ENCODE data around the gene ATG9B. TPM values are rescaled to one million over a fixed set of nuclear protein-coding genes. Genes with fewer than 3 reads are reported as not detected.

Gene ATG9B
- polyA plus RNA-seq, 4 donors, result 0.65 to 2.5 (median 2.0) TPM

DNA sequence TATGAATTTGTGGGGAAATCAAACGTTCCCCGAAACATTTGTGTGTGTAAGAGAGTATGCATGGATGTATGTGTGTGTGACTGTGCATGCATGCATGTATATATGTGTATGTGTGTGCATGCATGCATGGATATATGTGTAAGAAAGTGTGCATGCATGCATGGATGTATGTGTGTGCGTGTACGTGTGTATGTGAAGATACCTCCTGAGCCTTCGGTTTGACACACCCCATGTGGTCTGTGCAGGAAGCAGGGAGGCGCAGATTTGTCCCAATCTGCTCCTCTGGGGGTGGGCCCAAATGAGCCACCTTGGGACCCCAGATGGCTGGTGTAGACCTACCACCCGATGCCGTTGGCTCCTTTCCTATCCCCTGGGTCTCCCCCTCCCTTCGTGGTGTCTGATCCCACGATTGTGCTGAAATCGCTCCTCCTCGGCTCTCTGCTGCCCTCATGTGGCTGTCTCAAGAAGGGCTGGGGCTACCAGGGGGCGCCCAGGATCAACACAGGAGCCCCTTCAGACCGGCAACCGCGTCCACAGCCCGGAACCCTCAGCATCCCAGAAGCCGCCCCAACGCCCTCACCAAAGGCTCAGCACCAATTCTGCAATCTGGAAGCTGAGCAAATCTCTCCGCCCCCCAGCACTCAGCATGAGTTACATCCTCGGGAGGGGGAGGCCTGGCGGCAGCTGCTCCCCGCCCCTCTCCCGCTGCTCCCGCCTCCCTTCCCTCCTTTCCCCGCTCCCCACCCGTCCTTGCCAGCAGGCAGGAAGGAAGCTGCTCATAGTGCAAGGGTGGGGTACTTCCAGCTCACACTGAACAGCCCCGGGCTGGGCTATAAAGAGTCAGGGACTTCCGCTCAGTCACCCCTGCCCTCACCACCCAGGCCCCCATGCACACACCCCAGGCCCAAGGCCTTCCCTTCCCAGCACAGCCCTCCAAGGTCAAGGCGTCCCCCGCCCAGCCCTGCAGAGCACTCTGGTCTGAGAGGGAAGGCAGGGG is 35.8 kb downstream of the ATG9B start:
- no peak for DNase-seq (ENCODE audit: low read depth in 4 of 4, low spot score in 3 of 4)

DNA sequence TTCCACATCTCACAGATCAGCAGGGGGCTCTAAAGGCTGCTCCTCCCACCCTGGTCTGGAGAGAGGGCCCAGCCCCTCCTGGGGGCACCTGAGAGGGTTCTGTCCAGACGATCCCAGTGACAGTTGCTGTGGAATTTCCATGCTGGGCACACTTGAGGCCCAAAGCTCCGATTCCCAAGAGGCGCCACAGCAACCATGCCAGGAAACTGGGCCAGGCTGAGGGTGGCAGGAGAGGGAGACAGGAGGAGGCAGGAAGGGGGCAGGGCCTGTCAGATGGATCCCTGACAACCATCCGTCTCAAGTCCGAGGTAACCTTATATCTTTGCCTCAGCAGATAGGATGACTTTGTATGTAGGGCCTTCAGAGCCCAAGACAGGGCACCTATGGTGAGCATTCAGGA is 37.7 kb downstream of the ATG9B start:
- no peak for DNase-seq (ENCODE audit: low read depth in 4 of 4, low spot score in 3 of 4)

DNA sequence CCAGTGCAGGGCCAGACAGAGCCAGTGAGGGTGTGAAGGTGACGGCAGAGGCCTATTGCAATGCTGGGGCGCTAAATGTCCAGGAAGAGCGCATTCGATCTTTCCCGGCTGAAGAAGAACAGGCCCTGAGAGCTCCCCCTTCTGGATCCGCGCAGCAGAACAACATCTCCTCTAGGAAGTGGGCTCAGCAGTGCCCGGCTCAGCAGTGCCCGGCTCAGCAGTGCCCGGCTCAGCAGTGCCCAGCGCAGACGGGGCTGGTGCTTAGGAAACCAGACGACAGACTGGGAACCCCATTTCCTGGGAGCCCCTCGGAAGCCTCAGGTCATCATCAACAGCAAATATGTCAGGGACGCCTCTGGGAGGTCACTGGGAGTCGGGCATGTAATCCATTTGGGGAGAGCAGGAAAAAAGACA is 38.2 kb downstream of the ATG9B start:
- no peak for DNase-seq (ENCODE audit: low read depth in 4 of 4, low spot score in 3 of 4)

DNA sequence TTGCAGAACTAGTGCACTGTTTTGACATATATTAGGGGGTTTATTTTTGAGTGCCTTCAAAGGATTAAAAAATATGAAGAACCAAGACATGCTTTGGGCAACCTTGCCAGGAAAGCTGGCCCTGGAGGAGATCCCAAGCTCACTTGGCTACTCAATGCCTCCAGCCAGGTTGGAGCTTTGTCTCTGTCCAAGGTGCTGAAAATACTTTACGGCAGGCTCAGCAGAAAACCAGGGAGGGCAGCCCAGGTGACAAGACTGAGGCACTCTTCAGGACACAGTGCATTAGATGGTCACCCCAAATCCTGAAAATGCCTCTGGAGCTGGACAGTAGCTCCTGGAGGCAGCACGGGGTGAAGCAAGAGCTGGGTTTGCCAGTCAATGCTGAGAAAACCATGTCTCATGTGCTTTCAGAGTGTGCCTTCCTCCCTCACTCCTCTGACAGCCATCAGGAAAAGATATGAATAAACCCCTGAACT is 40.4 kb downstream of the ATG9B start:
- DNase-seq (ENCODE audit: low read depth in 4 of 4, low spot score in 3 of 4), result no peak

DNA sequence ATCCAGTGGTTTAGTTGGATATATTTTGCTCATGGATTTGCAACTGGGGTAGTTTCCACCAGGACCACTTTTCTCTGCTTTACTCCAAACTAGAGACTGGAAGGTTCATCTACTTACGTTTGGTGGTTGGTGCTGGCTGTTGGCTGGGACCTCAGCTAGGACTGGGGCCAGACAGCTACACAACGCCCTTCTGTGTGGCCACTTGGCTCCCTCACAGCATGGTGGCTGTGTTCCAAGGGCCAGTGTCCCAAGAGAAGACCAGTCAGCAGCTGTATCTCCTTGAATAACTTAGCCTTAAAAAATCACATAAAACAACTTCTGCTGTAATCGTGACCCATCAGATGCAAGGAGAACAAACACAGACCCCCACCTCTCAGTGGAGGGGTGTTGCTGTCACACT is 41.9 kb downstream of the ATG9B start:
- no peak for DNase-seq (ENCODE audit: low read depth in 4 of 4, low spot score in 3 of 4)

DNA sequence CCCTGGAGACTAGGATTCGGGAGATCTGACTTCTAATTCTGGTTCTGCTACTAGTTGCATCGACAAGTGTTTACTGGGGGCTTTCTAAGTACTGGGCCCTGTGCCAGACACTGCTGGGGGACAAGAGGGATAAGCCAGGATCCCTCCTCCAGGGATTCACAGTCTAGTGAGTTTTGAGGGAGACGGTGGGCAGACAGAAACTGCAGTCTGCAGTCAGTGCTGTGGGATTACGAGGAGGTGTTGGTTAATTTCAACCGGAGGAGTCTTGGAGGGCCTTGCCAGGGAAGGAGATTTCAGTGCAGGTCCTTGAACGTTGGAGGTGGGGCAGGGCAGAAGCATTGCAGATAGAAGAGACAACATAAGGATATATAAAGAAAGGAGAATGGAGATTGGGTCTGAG is 42.6 kb downstream of the ATG9B start:
- DNase-seq (ENCODE audit: low read depth in 4 of 4, low spot score in 3 of 4), result no peak

DNA sequence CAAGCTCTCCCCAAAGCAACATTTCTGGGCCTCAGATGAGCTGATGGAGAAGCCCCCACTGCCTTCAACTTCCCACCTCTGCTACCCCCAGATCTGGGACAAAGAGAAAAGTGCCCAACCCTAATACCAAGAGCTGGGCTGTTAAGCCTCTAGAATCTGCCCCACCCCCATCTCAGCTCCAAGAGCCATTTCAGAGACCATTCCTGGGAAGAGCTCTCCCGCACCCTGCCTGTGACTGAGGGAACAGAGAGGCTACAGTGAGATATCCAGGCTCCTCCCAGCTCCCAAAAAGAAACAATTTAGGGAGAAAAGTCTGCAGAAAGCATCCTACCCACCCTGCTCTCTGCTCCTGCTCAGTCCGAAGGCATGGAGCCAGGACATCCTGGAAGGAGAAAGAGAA is 43.6 kb downstream of the ATG9B start:
- DNase-seq (ENCODE audit: low read depth in 4 of 4, low spot score in 3 of 4), result no peak

DNA sequence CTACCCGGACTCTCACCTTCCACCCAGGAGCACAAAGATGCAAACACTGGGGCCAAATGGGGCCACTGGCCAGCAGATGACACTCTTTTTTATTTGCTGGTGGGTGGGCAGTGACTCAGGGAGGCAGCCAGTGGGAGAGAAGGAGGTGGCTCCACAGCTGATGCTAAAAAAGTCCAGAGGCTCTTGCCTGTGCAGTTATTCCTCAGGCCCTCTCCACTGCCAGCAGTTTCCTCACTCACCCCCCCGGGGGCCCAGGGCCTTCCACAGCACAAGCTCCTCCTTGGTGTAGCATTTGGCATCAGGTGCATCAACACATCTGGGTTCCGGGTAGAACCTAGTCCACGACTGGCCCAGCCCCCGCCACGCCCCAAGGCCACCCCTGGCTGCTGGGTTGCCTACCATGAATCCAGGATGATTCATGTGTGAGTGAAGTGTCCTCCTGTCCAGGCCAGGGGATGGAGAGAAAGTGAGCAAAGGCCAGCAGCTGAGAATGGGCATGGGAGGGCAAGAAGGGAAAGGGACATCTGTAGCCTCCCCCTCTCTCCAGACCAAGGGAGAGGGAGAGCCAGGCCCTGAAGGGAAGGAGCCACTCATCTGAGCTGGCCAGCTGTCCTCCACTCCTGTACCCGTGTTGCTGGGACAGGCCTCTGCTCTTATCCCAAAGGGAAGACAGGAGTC is 44.4 kb downstream of the ATG9B start:
- DNase-seq (ENCODE audit: low read depth in 4 of 4, low spot score in 3 of 4), result no peak

DNA sequence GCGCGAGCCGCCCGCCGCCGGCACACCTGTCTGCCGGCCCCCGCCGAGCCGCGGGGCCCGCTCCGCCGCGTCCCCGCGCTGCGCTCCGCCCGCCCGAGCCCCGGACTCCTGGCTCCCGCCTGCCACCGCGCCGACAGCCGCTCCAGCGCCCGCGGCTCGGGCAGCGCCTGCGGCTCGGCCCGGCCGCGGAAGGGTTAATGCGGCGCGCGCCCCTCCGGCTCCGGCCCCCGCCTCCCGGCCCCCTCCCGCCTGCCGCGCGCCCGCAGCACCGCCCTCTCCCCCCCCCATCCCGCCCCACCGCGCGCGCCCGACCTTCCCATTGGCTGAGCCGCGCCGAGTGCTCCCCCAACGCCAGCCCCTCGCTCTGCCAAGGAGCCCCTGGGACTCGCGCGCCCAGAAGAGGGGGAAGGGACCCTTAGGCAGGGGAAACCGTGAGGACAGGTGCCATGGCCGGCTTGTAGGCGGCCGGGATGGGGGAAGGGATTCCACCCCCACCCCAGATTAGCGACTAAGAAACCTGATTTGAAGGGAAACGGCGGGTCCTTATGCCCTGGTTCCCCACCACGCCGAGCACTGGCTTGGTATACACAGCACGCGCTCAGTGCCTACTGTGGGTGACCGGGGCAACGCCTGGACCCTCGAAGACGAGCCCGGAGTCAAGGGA is 46.0 kb downstream of the ATG9B start, which contains the start of gene KCNH2:
KCNH2 (minus strand) TSS at position 196 of the 664 bp plus-strand sequence. CDS start 408 bp downstream, outside the sequence.
- no peak for DNase-seq (ENCODE audit: low read depth in 4 of 4, low spot score in 3 of 4)

DNA sequence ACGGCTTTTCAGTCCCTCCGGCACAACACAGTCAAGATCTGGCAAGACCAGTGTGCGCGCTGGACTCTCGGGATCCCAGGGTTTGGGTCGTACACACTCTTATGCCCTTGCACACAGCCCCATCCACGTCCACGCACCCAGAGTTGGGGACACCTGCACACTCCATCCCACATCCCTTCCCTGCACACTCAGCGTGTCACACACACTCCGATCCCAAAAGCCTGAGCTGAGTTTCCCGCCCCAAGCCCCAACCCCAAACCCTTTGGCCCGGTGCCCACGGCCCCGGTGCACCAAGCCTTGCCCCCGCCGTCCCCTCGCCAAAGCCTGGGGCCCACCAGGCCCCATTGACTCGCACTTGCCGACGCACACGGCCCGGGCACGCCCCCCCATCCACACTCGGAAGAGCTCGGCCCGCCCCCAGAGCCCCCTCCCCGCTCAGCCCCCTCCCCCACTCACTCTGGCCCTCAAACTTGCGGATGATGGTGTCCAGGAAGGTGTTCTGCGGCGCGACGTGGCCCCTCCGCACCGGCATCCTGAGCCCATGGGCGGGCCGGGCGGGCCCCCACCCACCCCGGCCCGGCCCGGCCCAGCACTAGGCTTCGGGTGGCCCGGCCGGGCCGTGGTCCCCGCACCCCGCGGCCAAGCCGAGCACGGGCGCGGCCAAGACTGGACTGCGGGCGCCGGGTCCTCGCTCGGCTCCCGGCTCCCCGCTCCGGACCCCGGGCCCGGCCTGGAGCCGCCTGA is 46.7 kb downstream of the ATG9B start:
- no peak for DNase-seq (ENCODE audit: low read depth in 4 of 4, low spot score in 3 of 4)

DNA sequence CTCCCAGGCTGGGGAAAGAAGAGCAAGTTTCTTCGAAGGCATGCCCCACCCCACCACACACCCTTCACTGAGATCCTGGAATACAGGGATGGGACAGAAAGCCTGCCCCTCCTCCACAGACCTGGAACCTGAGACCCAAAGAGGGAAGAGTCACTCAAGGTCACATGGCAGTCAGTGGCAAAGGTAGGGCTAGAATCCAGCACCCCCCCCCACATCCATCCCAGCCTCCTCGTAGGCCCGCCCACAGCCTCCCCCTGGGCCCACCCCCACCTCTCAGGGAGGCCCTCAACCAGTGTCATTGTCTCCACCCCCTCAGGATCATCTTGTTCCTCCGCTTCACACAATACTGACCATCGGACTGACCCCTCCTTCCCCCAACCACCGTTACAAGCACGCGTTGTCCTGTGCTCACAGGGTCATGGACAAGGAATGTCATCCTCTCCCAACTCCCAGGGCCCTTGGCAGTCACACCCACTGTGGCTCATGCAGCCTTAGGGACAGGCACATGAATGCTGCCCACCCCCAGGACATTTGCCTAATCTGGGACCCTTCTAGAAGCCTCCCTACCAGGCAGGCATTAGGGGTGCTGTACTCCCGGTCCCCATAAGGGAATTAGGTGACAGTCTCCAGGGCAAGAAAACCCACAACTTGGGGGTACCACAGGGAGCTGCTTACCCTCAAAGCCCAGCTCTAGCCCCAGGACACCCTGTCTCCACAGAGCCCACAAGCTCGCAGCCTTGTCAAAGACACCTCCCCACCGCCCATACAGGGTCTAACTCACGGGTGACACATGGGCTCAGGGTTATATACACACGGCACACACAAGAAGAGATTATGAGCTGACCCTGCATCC is 47.5 kb downstream of the ATG9B start:
- no peak for DNase-seq (ENCODE audit: low read depth in 4 of 4, low spot score in 3 of 4)

DNA sequence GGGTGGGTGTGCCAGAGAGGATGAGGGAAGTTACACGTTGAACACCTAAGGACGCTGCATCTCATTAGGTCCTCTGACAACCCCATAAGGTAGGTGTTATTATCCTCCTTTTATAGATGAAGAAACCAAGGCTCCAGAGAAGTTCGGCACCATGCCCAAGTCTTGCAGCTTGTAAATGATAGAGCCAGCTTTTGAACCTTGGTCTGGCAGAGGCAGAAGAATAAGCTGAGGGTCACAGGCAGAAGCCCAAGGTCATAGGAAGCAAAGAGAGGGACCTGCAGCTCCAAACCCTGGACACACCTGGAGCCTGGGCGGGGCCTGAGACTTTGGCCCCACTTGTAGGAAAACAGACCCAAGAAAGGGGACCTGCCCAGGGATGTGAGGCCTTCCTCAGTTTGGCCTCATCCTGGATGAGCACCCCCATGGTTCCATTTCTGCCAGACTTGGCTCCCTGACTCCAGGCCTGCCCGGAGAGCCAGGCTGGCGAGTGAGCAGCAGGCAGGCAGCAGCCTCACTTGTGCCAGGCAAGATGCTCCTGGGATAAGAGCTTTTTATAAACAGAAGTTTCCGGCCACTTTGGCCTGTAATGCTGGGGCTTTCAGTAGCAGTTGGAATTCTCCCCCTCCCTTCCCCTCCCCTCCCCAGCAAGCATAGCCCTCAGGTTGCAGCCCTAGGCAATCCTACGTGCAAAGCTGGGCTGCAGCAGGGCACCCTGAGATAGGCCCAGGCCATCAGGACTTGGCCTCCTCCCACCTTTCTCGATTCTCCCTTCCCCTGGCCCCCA is 48.6 kb downstream of the ATG9B start:
- no peak for DNase-seq (ENCODE audit: low read depth in 4 of 4, low spot score in 3 of 4)

DNA sequence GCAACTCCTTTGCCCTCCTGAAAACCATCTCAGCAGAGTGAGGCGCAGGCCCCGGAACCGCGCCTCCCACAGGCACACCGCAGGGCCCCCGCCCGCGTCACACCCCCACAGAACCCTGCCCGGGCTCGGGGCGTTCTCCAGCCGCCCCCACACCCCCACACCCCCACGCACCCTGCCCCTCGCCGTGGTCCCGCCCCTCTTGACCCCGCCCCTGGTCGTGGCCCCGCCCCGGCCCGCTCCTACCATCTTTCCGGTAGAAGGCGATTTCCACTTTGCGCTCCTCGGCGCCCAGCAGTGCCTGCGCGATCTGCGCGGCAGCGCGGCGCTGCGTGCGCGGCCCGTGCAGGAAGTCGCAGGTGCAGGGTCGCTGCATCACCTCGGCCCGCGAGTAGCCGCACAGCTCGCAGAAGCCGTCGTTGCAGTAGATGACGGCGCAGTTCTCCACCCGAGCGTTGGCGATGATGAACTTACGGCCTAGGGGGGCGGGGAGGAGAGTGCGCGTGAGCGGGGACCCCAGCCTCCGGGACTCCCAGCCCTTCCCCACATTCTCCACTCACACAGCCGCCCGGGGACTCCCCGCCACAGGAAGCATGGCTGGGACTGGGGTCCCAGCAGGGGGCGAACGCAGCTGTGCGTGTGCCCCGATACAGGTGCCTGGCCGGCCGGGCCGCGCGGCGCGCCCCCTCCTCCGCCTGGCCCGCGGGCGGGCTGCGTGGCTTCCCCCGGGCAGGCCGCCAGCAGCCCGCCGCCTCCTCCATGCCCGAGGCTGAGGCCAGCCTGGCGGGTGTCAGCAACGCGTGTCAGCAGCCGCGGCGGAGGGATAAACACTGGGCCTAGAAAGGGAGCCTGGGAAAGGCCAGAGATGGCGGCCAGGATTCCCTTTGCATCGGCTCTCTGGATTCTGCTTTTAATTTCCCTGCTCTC is 49.6 kb downstream of the ATG9B start:
- DNase-seq (ENCODE audit: low read depth in 4 of 4, low spot score in 3 of 4), result no peak

DNA sequence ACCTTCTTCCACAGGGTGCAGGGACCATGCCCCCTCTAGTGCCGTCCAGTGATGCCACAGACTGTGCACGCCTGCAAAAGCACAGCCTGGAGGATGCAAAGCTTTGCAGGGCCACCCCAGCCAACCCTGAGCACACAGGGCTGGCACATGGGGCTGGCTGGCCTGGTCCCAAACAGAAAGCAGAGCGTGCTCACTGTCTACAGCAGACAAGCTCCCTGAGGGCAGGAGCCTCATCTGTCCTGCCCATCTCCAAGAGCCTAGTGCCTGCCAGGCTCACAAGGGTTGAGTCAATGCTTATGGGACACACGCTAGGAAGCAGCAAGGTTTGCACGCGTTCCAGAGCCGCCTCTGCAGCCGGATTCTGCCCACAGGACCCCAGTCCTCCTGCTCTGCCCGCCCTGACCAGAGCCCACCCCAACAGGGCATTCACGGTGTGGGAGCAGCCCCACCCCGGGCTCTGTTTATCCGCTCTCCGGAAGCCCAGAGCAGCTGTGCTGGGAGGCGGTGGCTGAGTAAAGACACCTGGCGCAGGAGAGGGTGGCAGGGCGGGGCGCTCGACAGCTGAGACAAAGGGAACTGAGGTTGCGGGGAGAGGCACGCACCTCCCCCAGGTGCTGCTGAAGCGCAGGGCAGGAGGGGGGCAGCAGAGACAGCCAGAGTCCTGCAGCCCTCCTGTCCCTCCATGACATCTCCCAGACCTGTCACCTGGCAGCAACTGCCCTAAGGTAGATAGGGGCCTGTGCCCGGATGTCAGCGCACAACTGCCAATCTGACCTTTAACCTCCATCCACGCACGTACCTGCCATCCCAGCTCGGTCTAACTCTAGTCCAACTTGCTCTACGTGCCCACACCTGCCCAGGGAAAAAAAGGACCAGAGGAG is 50.5 kb downstream of the ATG9B start:
- DNase-seq (ENCODE audit: low read depth in 4 of 4, low spot score in 3 of 4), result no peak

DNA sequence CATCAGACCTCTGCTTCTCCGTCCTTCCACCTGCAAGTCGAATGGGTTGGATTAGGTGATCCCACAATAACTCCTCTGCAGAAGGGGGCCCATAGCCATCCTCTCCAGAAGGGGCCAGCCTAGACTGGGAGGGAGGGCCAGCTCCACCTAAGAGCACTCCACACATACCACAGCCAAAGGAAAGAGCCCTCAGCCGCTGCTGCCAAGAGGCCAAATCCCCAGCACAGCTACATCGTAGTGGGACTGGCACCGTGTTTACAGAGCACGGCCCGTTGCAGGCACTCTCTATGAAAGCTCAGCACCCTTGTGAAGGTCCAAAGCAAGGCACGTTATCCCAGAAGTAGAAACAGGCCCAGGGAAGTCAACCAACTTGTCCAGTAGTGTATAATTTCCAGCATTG is 51.6 kb downstream of the ATG9B start:
- no peak for DNase-seq (ENCODE audit: low read depth in 4 of 4, low spot score in 3 of 4)

DNA sequence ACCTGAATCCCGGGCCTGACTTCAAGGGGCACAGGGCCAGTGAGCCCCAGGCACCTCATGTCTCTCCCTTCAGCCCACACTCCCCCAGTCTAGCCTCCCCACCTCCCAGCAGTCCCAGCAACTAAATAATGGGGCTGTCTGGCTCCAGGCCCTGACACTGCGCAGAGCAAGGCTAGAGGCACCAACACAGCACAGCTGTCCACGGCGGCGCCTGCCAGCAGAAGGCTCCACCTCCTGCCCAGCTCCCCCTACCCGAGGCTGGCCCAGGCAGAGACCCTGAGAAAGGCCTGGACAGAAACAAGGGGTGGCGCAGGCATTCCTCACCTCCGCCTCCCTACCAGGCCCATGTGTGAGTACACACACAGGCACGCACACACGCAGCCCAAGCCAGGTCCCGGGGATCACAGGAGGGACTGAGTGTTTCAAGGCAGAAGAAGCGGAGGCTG is 52.2 kb downstream of the ATG9B start:
- DNase-seq (ENCODE audit: low read depth in 4 of 4, low spot score in 3 of 4), result no peak

All from right renal pelvis (tissue), 4 donors.